ENCODE measurements around the gene ZNF536. TPM values are rescaled to one million over a fixed set of nuclear protein-coding genes. Genes with fewer than 3 reads are reported as not detected.

The ZNF536 gene
- total RNA-seq, 3 donors from 2014 or later: 1.3 to 7.3 (median 1.3) TPM

DNA sequence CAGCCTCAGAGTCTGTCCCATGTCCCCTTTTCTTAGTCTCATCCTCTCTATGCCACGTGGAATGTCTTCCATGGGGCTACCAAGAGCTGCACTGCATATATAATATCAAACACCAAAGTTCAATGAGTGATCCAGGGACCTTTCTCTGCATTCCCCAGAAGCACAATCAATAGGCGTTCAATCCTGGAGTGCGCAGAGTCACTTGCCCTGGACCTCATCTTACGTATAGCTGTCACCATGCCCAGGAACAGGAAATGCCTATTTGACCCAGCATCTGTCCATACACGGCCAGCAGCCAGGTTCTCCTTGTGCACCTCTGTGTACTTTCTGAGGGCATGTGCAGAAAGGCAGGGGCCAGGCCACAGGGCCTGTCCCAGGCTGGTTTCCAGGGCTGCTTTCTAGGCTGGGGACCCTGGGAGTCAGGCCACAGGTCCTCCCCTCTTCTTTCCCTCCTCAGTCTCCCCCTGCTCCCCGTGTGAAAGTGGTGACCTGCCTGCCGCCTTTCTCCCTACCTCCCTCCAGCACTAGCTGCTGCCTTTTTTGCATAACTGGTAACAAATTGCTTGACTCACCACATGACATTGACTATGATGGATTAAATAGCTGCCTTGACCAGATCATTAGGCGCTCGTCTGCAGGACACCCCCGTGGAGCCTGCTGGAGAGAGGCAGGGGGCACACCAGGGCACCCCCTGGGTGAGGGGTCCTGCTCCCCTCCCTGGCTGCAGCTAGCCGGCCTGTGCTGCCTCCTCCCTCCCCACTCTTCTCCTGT, 222.0 kb downstream of the ZNF536 start:
- H3K9me3 ChIP-seq: no peaks in the 10 kb centered on the region
- intact Hi-C loops (cut with DNase I, micrococcal nuclease): no loop called here
- H3K4me3 ChIP-seq: no peak overlapping the region
- ATAC-seq (no peak), DNase-seq (no peak)
- TF ChIP-seq, protein P1, sequence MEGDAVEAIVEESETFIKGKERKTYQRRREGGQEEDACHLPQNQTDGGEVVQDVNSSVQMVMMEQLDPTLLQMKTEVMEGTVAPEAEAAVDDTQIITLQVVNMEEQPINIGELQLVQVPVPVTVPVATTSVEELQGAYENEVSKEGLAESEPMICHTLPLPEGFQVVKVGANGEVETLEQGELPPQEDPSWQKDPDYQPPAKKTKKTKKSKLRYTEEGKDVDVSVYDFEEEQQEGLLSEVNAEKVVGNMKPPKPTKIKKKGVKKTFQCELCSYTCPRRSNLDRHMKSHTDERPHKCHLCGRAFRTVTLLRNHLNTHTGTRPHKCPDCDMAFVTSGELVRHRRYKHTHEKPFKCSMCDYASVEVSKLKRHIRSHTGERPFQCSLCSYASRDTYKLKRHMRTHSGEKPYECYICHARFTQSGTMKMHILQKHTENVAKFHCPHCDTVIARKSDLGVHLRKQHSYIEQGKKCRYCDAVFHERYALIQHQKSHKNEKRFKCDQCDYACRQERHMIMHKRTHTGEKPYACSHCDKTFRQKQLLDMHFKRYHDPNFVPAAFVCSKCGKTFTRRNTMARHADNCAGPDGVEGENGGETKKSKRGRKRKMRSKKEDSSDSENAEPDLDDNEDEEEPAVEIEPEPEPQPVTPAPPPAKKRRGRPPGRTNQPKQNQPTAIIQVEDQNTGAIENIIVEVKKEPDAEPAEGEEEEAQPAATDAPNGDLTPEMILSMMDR (IDR thresholded peaks at IDR 0.05): no peak
- H3K4me1 ChIP-seq (ENCODE audit: low read depth): no peaks in the 10 kb centered on the region
- no peaks in the 10 kb centered on the region for H3K36me3 ChIP-seq (ENCODE audit: low read depth)

- DNase-seq (no peak), ATAC-seq (no peak)
- no peaks in the 10 kb centered on the region for H3K4me1 ChIP-seq (ENCODE audit: low read depth)
- intact Hi-C loops (cut with DNase I, micrococcal nuclease): no loop called here
- no peaks in the 10 kb centered on the region for H3K9me3 ChIP-seq
- no peaks in the 10 kb centered on the region for H3K36me3 ChIP-seq (ENCODE audit: low read depth)
- TF ChIP-seq, protein P1 (IDR thresholded peaks at IDR 0.05): no peak
- H3K4me3 ChIP-seq: no peak overlapping the region
These were observed 224.1 kb downstream of the ZNF536 start for GRCh38 chr19:30596268-30596667.

DNA sequence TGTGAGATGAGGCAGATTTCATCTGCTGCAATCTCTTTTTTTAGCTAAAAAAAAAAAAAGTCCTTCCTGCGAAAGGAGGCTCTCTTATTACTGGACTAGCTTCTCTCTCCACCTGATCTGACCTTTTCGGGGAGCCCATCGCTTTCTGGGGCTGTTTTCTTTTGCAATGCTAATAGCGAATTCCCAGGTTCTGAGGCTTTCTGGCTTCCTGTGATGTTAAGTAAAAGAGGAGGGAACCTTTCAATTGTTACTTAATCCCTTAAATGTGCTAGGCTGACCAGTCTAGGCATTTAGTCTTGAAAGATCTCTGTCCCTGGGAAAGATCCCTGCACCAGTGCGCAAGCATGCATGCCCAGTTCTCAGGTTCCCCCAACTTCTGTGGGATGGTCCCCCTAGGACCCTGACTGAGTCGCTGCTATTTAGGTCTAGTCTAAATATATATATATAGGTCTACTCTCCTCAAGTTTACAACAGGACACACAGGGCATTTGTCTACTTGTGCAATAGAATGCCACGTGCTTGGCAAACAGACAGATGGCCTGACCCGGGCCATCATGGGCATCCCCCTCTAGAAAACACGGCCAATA, 224.7 kb downstream of the ZNF536 start:
- Histone ChIP-seq H3K9me3 (no peaks in the 10 kb centered on the region), H3K4me3 (no peak overlapping the region), H3K4me1 (ENCODE audit: low read depth) (no peaks in the 10 kb centered on the region), H3K36me3 (ENCODE audit: low read depth) (no peaks in the 10 kb centered on the region)
- intact Hi-C loops (cut with DNase I, micrococcal nuclease): no loop called here
- DNase-seq (no peak), ATAC-seq (no peak)
- TF ChIP-seq, protein P1 (IDR thresholded peaks at IDR 0.05): no peak

GRCh38 chr19:30598688-30599087, 226.5 kb downstream of the ZNF536 start:
- H3K36me3 ChIP-seq (ENCODE audit: low read depth): no peaks in the 10 kb centered on the region
- DNase-seq (no peak), ATAC-seq (no peak)
- intact Hi-C loops (cut with DNase I, micrococcal nuclease): no loop called here
- TF ChIP-seq, protein P1 (IDR thresholded peaks at IDR 0.05): no peak
- H3K4me1 ChIP-seq (ENCODE audit: low read depth): no peaks in the 10 kb centered on the region
- H3K4me3 ChIP-seq: no peak overlapping the region
- no peaks in the 10 kb centered on the region for H3K9me3 ChIP-seq

- H3K4me1 ChIP-seq (ENCODE audit: low read depth): no peaks in the 10 kb centered on the region
- no peaks in the 10 kb centered on the region for H3K9me3 ChIP-seq
- DNase-seq (no peak), ATAC-seq (no peak)
- no peak overlapping the region for H3K4me3 ChIP-seq
- intact Hi-C loops (cut with DNase I, micrococcal nuclease): no loop called here
- TF ChIP-seq, protein P1 (IDR thresholded peaks at IDR 0.05): no peak
- no peaks in the 10 kb centered on the region for H3K36me3 ChIP-seq (ENCODE audit: low read depth)
These were observed 230.6 kb downstream of the ZNF536 start for GRCh38 chr19:30602661-30603350.

All from mucosa of descending colon (tissue), 3 donors.